HK-2 (cell line): Measurements from ENCODE around the gene DCUN1D1.

Source experiments
- DNase-seq: peaks from one replicate; pipeline ENCODE4 v3.0.0-alpha.2; 2018; ENCODE audit not compliant: unreplicated experiment

DCUN1D1 gene

DNA sequence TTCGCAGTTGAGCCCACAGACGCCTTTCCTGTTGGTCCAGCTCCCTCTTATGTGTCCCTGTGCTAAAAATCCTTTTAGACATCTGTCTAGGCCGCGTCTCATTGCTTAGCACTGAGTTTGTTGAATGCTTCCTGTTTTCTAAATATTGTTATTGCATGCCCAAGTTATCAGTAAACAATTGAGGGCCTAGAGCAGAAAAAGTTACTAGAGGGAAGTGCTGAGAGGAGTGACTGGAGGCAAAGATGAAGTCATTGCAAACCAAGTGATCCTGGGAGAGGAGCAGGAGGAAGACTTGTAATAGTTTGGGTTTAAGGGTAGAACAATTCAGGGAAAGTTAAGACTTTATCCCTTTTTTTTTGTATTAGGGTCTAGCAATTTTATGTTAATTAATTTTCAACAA, 88.1 kb downstream of the DCUN1D1 start:
- no peak for DNase-seq

DNA sequence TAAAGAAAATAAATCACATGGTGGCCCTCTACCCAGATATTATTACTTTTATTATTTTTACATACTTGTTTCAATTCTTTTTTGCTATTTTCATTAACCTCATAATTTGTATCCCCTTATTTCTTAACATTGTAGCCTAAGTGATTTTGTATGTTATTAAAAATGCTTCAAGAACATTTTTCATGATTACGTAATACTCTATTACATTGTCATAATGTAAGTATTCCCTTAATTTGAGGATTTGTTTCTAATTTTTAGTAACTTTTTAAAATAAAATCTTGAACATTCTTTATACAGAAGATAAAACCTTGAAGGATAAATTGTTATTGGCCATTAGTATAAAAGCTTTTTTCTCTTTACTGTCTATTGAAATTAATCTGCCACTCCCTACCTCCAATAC, 89.0 kb downstream of the DCUN1D1 start:
- DNase-seq, result no peak

DNA sequence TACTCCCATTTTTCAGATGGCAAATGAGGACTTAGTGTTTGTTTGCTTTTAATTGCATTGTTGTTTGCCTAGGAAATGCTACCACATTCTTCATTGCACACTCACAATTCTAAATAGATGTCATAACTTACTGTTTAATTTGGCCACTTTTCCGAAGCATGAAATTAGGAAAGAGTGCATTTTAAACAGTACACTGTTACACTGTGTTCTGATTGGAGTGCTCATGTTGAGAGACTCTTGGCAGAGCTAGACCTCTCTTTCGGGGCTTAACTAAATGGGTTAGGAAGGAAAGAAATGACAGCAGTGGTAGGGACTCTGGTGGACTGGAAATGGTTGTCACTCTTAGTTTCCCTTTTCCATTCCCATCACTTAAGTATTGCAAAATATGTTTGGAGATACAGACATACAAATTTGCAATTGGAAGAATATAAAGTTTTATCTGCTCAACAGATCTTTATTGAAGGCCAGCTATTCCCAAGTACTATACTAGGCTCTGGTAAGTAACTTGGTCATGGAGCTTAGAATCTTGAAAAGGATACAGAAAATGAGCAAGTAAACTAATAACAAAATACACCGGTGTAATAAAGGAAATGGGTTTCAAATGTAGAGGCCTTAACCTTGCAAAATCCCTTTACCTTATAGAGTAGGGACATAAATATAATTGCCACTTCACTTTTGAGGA, 90.2 kb downstream of the DCUN1D1 start:
- no peak for DNase-seq
